ENCODE results near the gene ADAM15. TPM values are rescaled to one million over a fixed set of nuclear protein-coding genes. Genes with fewer than 3 reads are reported as not detected.

Gene ADAM15
- total RNA-seq, 4 donors from 2014 or later, result 61.5 to 142 (median 115) TPM

DNA sequence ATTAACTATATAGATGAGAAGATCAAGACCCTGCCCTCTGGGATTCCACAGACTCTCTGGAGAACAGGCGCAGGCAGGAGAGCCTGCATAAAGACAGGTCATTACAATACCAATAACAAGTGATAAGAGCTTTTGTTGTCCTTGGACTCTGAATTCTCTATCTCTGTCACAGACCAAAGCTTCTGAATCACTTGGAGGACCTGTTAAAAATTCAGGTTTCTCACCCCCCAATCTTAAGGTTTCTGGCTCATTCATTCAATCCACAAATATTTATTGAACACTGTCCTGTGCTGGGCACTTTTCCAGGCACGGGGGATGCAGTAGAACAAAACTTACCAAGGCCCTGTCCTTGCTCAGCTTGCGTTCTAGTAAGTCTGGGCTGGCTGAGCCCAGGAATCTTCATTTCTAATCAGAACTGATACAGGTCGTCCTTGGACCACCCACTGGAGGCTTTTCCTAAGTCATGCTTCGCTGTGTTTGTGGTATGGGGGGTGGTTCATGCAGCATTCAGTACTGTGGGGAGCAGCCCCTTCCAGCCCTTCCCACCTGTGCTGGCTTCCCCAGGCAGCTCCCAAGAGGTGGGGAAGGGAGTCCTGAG lies 13.8 kb downstream of the ADAM15 start:
- H3K36me3 ChIP-seq, result peaks cover 0 to 33% (median 21%) of the 10 kb centered on the region in 4 donors
- no peak overlapping the region for H3K4me3 ChIP-seq
- H3K27ac ChIP-seq (replicated peaks in 1 of 4), result no peak overlapping the region
- DNase-seq (ENCODE audit: extremely low spot score), result no peak
- intact Hi-C loops (cut with DNase I), result loop anchor here (5.0 kb wide), 1 partner anchor 103 kb away; the partner anchor contains the start of gene PYGO2
- H3K9me3 ChIP-seq, result no peaks in the 10 kb centered on the region
- H3K4me1 ChIP-seq, result peaks cover 38 to 49% (median 45%) of the 10 kb centered on the region in 4 donors
- 78% methylated on average over 5 of the region's 5 CpGs for WGBS
- TF ChIP-seq EP300 (IDR thresholded peaks at IDR 0.05), result no peak
- TF ChIP-seq POLR2A (IDR thresholded peaks at IDR 0.05; ENCODE audit: low read depth), result no peak
- no peak for TF ChIP-seq POLR2AphosphoS5 (IDR thresholded peaks at IDR 0.05)
- TF ChIP-seq, protein P1, sequence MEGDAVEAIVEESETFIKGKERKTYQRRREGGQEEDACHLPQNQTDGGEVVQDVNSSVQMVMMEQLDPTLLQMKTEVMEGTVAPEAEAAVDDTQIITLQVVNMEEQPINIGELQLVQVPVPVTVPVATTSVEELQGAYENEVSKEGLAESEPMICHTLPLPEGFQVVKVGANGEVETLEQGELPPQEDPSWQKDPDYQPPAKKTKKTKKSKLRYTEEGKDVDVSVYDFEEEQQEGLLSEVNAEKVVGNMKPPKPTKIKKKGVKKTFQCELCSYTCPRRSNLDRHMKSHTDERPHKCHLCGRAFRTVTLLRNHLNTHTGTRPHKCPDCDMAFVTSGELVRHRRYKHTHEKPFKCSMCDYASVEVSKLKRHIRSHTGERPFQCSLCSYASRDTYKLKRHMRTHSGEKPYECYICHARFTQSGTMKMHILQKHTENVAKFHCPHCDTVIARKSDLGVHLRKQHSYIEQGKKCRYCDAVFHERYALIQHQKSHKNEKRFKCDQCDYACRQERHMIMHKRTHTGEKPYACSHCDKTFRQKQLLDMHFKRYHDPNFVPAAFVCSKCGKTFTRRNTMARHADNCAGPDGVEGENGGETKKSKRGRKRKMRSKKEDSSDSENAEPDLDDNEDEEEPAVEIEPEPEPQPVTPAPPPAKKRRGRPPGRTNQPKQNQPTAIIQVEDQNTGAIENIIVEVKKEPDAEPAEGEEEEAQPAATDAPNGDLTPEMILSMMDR (IDR thresholded peaks at IDR 0.05), result no peak
- peaks cover 0 to 7% (median 0%) of the 10 kb centered on the region in 4 donors for H3K27me3 ChIP-seq

DNA sequence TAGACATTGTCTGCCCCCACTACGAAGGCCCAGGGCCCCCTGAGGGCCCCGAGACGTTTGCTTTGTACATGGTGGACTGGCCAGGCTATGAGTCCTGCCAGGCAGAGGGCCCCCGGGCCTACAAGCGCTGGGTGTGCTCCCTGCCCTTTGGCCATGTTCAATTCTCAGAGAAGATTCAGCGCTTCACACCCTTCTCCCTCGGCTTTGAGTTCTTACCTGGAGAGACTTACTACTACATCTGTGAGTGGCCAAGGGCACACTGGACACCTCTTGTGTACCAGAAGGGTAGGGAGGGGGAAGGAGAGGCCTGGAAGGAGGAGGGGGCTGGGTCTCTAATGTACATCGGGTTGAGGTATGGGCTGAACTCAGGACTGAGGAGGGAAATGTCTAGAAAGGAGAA lies 15.7 kb downstream of the ADAM15 start:
- Histone ChIP-seq H3K36me3 (peaks cover 0 to 16% (median 6%) of the 10 kb centered on the region in 4 donors), H3K4me1 (peaks cover 43 to 55% (median 49%) of the 10 kb centered on the region in 4 donors), H3K4me3 (no peak overlapping the region), H3K27ac (replicated peaks in 1 of 4) (no peak overlapping the region), H3K9me3 (no peaks in the 10 kb centered on the region), H3K27me3 (peaks cover 0 to 5% (median 0%) of the 10 kb centered on the region in 4 donors)
- no peak for DNase-seq (ENCODE audit: extremely low spot score)
- TF ChIP-seq, protein P1 (IDR thresholded peaks at IDR 0.05), result no peak
- TF ChIP-seq EP300 (IDR thresholded peaks at IDR 0.05) (no peak), POLR2AphosphoS5 (IDR thresholded peaks at IDR 0.05) (no peak), POLR2A (IDR thresholded peaks at IDR 0.05; ENCODE audit: low read depth) (no peak)
- WGBS, result 78% methylated on average over 5 of the region's 8 CpGs
- intact Hi-C loops (cut with DNase I), result no loop called here

DNA sequence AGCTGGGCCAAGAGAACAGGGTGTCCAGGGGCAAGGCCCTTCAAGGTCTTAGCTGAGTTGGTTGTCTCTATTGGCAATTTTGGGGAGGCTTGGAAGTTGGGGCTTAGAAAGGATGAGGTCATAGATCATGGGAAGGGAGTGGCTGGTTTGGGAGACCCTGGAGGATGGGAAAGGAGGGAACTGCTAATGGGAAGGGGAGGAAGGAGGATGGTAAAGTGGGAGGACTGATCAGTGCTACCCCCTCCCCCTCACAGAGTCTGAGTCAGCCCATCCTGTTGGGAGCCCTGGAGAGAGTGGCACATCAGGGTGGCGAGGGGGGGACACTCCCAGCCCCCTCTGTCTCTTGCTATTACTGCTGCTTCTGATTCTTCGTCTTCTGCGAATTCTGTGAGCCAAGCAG lies 17.5 kb downstream of the ADAM15 start:
- no peaks in the 10 kb centered on the region for H3K9me3 ChIP-seq
- DNase-seq (ENCODE audit: extremely low spot score), result no peak
- TF ChIP-seq POLR2AphosphoS5 (IDR thresholded peaks at IDR 0.05), result no peak
- TF ChIP-seq POLR2A (IDR thresholded peaks at IDR 0.05; ENCODE audit: low read depth), result no peak
- H3K36me3 ChIP-seq, result peaks cover 0 to 5% (median 3%) of the 10 kb centered on the region in 4 donors
- H3K27me3 ChIP-seq, result no peaks in the 10 kb centered on the region
- WGBS, result 92% methylated on average over 3 of the region's 3 CpGs
- no peak overlapping the region for H3K4me3 ChIP-seq
- intact Hi-C loops (cut with DNase I), result no loop called here
- no peak overlapping the region for H3K27ac ChIP-seq (replicated peaks in 1 of 4)
- H3K4me1 ChIP-seq, result peaks cover 25 to 39% (median 32%) of the 10 kb centered on the region in 4 donors

DNA sequence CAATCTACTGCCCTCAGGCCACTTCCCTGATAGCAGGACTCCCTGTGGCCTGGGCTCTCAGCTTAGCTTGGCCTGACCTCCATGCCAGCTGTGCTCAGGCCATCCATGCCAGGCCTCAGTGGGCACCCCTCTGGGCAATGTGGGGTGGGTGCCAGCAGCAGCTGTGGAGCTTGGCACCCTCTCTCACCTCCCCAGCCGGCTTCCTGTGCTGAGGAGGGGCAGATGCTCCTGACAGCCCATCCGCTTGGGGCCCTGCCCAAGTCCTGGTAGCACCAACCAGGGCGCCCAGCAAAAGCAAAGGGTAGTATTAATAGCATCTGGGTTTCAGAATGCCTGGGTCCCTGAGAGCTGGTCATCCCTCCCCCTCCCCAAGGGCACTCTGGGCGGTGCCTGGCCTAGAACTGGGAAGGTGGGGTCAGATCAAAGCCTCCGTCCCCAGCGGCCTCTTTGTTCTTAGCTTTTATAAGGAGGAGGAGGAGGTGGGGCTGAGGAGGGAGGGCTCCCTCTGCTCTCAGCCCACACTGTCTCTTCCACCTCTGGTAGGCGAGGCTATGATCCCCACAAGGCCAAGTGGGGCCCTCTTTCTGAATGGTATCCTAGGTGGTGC lies 18.5 kb downstream of the ADAM15 start:
- no peak for TF ChIP-seq EP300 (IDR thresholded peaks at IDR 0.05)
- TF ChIP-seq POLR2AphosphoS5 (IDR thresholded peaks at IDR 0.05), result no peak
- TF ChIP-seq, protein P1 (IDR thresholded peaks at IDR 0.05), result no peak
- no peak for TF ChIP-seq POLR2A (IDR thresholded peaks at IDR 0.05; ENCODE audit: low read depth)

DNA sequence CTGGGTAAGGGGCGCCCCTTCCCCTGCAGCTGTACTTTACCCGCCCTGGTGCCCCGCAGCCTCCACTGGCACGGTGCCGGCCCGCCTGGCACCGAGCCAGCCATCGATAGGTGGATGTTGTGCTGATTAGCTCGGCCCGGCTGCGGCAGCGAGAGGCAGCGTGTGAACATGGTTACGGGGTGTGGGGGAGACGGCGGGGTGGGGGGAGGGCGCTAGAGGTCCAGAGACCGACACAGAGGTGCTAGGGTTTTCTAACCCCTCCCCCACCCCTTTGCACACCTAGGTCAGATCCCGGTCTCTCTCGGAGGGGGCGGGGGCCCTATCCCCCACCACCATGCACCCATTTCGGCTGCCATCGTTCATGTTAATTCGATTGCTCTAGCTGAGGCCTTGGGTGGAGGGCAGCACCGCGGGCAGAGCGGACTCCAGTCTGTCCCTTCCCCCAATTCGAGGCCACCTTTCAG lies 19.1 kb downstream of the ADAM15 start:
- no peaks in the 10 kb centered on the region for H3K9me3 ChIP-seq
- DNase-seq (ENCODE audit: extremely low spot score), result no peak
- H3K36me3 ChIP-seq, result peaks cover 0 to 5% (median 3%) of the 10 kb centered on the region in 4 donors
- no peak for TF ChIP-seq EP300 (IDR thresholded peaks at IDR 0.05)
- TF ChIP-seq, protein P1 (IDR thresholded peaks at IDR 0.05), result no peak
- TF ChIP-seq POLR2A (IDR thresholded peaks at IDR 0.05; ENCODE audit: low read depth), result no peak
- no peak for TF ChIP-seq POLR2AphosphoS5 (IDR thresholded peaks at IDR 0.05)
- WGBS, result 27% methylated on average over 24 of the region's 28 CpGs
- H3K4me1 ChIP-seq, result peaks cover 18 to 25% (median 21%) of the 10 kb centered on the region in 4 donors
- H3K27me3 ChIP-seq, result no peaks in the 10 kb centered on the region
- peak overlapping the region in 3 of 4 donors; percentile 68 to 77 (median 75) for H3K27ac ChIP-seq (replicated peaks in 1 of 4)
- intact Hi-C loops (cut with DNase I), result no loop called here
- peak overlapping the region; percentile 54 to 62 (median 57) for H3K4me3 ChIP-seq

More for the DNA sequence above, 18.5 kb downstream of the ADAM15 start:
- no peak overlapping the region for H3K4me3 ChIP-seq
- H3K4me1 ChIP-seq, result peaks cover 18 to 30% (median 24%) of the 10 kb centered on the region in 4 donors
- H3K9me3 ChIP-seq, result no peaks in the 10 kb centered on the region
- DNase-seq (ENCODE audit: extremely low spot score), result no peak
- no peak overlapping the region for H3K27ac ChIP-seq (replicated peaks in 1 of 4)
- peaks cover 0 to 5% (median 3%) of the 10 kb centered on the region in 4 donors for H3K36me3 ChIP-seq
- 72% methylated on average over 2 of the region's 7 CpGs for WGBS
- intact Hi-C loops (cut with DNase I), result no loop called here
- H3K27me3 ChIP-seq, result no peaks in the 10 kb centered on the region

All from esophagus muscularis mucosa (tissue), 4 donors.